ENCODE measurements around the gene KATNB1.

DNA sequence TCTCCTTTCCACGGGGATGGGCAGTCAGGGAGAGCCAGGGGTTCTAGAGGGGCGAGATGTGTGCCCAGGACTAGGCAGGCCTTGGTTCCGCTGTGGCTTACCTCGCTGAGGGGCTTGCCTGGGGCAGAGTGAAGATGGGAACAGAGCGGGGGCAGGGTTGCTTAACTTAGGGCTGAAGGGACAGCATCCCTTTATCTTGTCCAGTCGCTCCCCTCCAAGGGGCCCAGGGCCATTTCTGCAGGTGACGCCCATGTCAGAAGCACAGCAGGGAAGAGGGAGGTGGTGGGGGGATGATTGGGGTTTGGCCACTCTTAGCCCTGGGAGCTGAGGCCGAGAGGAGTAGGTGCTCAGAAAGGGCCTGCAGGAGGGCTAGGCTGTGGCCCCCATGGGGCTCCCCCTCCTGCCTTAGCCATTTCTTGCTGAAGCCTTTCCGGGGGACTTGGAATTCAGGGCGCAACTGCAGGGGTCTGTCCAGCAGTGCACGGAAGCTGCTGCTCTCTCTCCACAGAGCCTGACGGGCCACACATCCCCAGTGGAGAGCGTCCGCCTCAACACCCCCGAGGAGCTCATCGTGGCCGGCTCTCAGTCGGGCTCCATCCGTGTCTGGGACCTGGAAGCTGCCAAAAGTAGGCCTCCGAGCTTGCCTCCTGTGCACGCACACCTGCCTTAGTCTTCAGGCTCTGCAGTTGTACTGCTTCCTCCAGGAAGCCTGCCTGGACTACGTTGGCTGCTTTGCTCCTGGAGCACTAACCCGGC is 8.5 kb downstream of the KATNB1 start:
- TF ChIP-seq, protein P1, sequence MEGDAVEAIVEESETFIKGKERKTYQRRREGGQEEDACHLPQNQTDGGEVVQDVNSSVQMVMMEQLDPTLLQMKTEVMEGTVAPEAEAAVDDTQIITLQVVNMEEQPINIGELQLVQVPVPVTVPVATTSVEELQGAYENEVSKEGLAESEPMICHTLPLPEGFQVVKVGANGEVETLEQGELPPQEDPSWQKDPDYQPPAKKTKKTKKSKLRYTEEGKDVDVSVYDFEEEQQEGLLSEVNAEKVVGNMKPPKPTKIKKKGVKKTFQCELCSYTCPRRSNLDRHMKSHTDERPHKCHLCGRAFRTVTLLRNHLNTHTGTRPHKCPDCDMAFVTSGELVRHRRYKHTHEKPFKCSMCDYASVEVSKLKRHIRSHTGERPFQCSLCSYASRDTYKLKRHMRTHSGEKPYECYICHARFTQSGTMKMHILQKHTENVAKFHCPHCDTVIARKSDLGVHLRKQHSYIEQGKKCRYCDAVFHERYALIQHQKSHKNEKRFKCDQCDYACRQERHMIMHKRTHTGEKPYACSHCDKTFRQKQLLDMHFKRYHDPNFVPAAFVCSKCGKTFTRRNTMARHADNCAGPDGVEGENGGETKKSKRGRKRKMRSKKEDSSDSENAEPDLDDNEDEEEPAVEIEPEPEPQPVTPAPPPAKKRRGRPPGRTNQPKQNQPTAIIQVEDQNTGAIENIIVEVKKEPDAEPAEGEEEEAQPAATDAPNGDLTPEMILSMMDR (IDR thresholded peaks at IDR 0.05), result no peak
- TF ChIP-seq POLR2A (IDR thresholded peaks at IDR 0.05), result no peak

All from lower leg skin (tissue), 3 donors.